ENCODE measurements around the gene INF2. TPM values are rescaled to one million over a fixed set of nuclear protein-coding genes. Genes with fewer than 3 reads are reported as not detected.

Gene INF2
- total and polyA plus RNA-seq, 9 of the 15 experiments (the other 6 are each of a cell fraction or from before 2014, with no cell fraction given), result 0.56 to 31.3 (median 7.8) TPM

DNA sequence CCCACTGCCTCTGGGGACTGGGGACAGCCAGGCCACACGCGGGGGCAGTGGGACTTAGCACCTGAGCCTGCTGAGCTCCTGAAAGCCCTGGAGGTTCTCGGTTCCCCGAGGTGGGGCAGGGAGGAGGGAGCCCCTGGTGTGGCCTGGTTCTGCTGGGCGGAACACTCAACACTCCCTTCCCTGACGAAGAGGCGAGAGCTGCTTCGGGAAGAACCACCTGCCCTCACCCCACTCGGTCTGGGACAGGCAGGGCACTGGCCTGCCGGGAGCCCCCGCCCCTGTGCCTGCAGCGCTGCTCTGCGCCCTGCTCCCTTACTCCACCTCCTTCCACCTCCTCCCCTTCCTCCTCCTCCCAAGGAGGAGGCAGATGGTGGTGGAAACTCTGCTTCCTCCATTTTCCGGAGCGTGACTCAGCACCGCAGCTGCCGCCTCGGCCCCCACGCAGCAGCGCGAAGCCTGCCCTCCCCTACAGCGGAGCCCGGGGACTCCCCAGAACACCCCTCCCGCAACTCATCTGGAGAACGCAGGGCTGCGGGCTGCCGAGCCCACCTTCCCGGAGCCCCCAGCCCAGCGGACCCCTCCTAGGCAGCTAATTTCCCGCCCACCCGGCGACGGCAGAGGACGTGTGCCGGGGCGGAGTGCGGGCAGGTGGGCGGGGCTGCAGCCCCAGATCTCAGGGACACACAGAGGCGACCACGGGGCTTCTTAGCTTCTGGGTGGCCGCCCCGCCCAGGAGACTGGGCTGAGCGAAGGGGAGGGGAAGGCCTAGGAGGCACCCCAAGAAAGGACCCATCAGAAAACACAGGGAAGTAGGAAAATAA is 11.7 kb upstream of the INF2 start (continued):
- no peak for TF ChIP-seq ZNF165 (CRISPR knock-in tag; IDR thresholded peaks at IDR 0.05; ENCODE audit: borderline replicate concordance)
- no peak for TF ChIP-seq TSC22D4 (tag; IDR thresholded peaks at IDR 0.05)
- no peak for TF ChIP-seq MCM3 (IDR thresholded peaks at IDR 0.05)
- no peak for TF ChIP-seq TARDBP (IDR thresholded peaks at IDR 0.05)
- no peak for TF ChIP-seq ILF3 (IDR thresholded peaks at IDR 0.05; ENCODE audit: borderline replicate concordance)
- TF ChIP-seq POLR3A (IDR thresholded peaks at IDR 0.05; ENCODE audit: borderline replicate concordance, extremely low read depth, insufficient read depth, insufficient read length), result no peak
- TF ChIP-seq, protein P1, sequence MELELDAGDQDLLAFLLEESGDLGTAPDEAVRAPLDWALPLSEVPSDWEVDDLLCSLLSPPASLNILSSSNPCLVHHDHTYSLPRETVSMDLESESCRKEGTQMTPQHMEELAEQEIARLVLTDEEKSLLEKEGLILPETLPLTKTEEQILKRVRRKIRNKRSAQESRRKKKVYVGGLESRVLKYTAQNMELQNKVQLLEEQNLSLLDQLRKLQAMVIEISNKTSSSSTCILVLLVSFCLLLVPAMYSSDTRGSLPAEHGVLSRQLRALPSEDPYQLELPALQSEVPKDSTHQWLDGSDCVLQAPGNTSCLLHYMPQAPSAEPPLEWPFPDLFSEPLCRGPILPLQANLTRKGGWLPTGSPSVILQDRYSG (tag; conservative IDR thresholded peaks at IDR 0.05; ENCODE audit: low read depth), result no peak; the same call in 1 of the 2 replicates
- no peak for TF ChIP-seq HEY1 (CRISPR knock-in tag; IDR thresholded peaks at IDR 0.05; ENCODE audit: borderline replicate concordance)
- no peak for TF ChIP-seq CEBPB (tag; IDR thresholded peaks at IDR 0.05)
- TF ChIP-seq RFX5 (IDR thresholded peaks at IDR 0.05; ENCODE audit: low read depth, low read length), result no peak
- no peak for TF ChIP-seq LARP7 (IDR thresholded peaks at IDR 0.05)
- TF ChIP-seq PHB2 (IDR thresholded peaks at IDR 0.05; ENCODE audit: low read depth), result no peak
- no peak; the same call in 1 of the 2 replicates for TF ChIP-seq ERF (CRISPR knock-in tag; IDR thresholded peaks at IDR 0.05)
- peak; percentile 69; the same call in 1 of the 2 replicates for TF ChIP-seq SMAD4 (CRISPR knock-in tag; conservative IDR thresholded peaks at IDR 0.05)
- TF ChIP-seq ELF1 (tag; IDR thresholded peaks at IDR 0.05), result no peak
- TF ChIP-seq, protein P2, sequence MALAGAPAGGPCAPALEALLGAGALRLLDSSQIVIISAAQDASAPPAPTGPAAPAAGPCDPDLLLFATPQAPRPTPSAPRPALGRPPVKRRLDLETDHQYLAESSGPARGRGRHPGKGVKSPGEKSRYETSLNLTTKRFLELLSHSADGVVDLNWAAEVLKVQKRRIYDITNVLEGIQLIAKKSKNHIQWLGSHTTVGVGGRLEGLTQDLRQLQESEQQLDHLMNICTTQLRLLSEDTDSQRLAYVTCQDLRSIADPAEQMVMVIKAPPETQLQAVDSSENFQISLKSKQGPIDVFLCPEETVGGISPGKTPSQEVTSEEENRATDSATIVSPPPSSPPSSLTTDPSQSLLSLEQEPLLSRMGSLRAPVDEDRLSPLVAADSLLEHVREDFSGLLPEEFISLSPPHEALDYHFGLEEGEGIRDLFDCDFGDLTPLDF (CRISPR knock-in tag; IDR thresholded peaks at IDR 0.05), result no peak
- no peak for TF ChIP-seq EP300 (IDR thresholded peaks at IDR 0.05; ENCODE audit: low read length)
- TF ChIP-seq, protein P3, sequence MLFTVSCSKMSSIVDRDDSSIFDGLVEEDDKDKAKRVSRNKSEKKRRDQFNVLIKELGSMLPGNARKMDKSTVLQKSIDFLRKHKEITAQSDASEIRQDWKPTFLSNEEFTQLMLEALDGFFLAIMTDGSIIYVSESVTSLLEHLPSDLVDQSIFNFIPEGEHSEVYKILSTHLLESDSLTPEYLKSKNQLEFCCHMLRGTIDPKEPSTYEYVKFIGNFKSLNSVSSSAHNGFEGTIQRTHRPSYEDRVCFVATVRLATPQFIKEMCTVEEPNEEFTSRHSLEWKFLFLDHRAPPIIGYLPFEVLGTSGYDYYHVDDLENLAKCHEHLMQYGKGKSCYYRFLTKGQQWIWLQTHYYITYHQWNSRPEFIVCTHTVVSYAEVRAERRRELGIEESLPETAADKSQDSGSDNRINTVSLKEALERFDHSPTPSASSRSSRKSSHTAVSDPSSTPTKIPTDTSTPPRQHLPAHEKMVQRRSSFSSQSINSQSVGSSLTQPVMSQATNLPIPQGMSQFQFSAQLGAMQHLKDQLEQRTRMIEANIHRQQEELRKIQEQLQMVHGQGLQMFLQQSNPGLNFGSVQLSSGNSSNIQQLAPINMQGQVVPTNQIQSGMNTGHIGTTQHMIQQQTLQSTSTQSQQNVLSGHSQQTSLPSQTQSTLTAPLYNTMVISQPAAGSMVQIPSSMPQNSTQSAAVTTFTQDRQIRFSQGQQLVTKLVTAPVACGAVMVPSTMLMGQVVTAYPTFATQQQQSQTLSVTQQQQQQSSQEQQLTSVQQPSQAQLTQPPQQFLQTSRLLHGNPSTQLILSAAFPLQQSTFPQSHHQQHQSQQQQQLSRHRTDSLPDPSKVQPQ (CRISPR knock-in tag; IDR thresholded peaks at IDR 0.05; ENCODE audit: borderline replicate concordance), result no peak
- TF ChIP-seq, protein P4, sequence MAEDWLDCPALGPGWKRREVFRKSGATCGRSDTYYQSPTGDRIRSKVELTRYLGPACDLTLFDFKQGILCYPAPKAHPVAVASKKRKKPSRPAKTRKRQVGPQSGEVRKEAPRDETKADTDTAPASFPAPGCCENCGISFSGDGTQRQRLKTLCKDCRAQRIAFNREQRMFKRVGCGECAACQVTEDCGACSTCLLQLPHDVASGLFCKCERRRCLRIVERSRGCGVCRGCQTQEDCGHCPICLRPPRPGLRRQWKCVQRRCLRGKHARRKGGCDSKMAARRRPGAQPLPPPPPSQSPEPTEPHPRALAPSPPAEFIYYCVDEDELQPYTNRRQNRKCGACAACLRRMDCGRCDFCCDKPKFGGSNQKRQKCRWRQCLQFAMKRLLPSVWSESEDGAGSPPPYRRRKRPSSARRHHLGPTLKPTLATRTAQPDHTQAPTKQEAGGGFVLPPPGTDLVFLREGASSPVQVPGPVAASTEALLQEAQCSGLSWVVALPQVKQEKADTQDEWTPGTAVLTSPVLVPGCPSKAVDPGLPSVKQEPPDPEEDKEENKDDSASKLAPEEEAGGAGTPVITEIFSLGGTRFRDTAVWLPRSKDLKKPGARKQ (CRISPR knock-in tag; IDR thresholded peaks at IDR 0.05), result no peak
- peak; percentile 77 for TF ChIP-seq MAFF (IDR thresholded peaks at IDR 0.05; ENCODE audit: low read length)
- TF ChIP-seq, protein P5, sequence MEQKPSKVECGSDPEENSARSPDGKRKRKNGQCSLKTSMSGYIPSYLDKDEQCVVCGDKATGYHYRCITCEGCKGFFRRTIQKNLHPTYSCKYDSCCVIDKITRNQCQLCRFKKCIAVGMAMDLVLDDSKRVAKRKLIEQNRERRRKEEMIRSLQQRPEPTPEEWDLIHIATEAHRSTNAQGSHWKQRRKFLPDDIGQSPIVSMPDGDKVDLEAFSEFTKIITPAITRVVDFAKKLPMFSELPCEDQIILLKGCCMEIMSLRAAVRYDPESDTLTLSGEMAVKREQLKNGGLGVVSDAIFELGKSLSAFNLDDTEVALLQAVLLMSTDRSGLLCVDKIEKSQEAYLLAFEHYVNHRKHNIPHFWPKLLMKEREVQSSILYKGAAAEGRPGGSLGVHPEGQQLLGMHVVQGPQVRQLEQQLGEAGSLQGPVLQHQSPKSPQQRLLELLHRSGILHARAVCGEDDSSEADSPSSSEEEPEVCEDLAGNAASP (IDR thresholded peaks at IDR 0.05), result no peak

Measured in K562 (cell line).